ENCODE data around the gene ARHGEF4. TPM values are rescaled to one million over a fixed set of nuclear protein-coding genes. Genes with fewer than 3 reads are reported as not detected.

Gene ARHGEF4
- total RNA-seq, 1 donor from 2014 or later, result 4.8 TPM

DNA sequence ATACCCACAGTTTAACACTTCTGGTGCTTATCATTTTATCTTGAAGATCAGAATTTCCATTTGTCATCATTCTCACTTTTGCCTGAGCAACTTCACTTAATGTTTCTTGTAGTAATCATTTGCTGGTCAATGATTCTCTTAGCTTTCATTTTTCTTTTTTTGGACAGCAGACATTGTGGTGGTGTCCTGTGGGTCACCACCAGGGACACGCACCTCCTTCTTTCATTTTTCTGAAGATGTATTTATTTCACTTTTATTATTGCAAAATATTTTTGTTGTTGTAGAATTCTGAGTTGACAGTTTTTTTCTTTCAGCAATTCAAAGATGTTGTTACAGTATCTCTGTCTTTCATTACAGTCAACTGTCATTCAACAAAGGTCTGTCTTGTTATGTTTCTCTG lies 172.3 kb downstream of the ARHGEF4 start:
- Mint-ChIP-seq H3K27ac (ENCODE audit: unreplicated experiment) (no peak overlapping the region), H3K36me3 (ENCODE audit: low read depth, unreplicated experiment) (no peaks in the 10 kb centered on the region), H3K4me1 (ENCODE audit: low read depth, unreplicated experiment) (peaks cover 13% of the 10 kb centered on the region), H3K9me3 (ENCODE audit: unreplicated experiment) (no peaks in the 10 kb centered on the region), H3K4me3 (ENCODE audit: unreplicated experiment) (no peak overlapping the region), H3K27me3 (ENCODE audit: low read depth, unreplicated experiment) (peaks cover 23% of the 10 kb centered on the region)
- Histone ChIP-seq H4K20me1 (ENCODE audit: insufficient read depth, low read length) (no peaks in the 10 kb centered on the region), H3K36me3 (ENCODE audit: insufficient read depth, low read length) (no peaks in the 10 kb centered on the region), H3K27ac (ENCODE audit: low read depth, low read length) (no peak overlapping the region), H3K4me1 (ENCODE audit: insufficient read depth, low read length) (no peaks in the 10 kb centered on the region), H3K79me2 (ENCODE audit: insufficient read depth, low read length) (no peaks in the 10 kb centered on the region), H3K9me3 (ENCODE audit: insufficient read depth, low read depth, low read length) (no peaks in the 10 kb centered on the region), H2AFZ (ENCODE audit: low read depth, low read length) (no peak overlapping the region), H3K4me2 (ENCODE audit: low read length) (no peak overlapping the region), H3K27me3 (ENCODE audit: insufficient read depth, low read length) (no peaks in the 10 kb centered on the region), H3K4me3 (ENCODE audit: insufficient read depth, low read depth, low read length) (no peak overlapping the region), H3K9ac (ENCODE audit: low read length) (no peak overlapping the region)
- TF ChIP-seq, protein P1, sequence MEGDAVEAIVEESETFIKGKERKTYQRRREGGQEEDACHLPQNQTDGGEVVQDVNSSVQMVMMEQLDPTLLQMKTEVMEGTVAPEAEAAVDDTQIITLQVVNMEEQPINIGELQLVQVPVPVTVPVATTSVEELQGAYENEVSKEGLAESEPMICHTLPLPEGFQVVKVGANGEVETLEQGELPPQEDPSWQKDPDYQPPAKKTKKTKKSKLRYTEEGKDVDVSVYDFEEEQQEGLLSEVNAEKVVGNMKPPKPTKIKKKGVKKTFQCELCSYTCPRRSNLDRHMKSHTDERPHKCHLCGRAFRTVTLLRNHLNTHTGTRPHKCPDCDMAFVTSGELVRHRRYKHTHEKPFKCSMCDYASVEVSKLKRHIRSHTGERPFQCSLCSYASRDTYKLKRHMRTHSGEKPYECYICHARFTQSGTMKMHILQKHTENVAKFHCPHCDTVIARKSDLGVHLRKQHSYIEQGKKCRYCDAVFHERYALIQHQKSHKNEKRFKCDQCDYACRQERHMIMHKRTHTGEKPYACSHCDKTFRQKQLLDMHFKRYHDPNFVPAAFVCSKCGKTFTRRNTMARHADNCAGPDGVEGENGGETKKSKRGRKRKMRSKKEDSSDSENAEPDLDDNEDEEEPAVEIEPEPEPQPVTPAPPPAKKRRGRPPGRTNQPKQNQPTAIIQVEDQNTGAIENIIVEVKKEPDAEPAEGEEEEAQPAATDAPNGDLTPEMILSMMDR (IDR thresholded peaks at IDR 0.05; ENCODE audit: insufficient read depth, low read depth, low read length), result no peak
- TF ChIP-seq EZH2 (IDR thresholded peaks at IDR 0.05; ENCODE audit: insufficient read depth, low read length), result no peak
- no peak for FAIRE-seq
- DNase-seq (ENCODE audit: low read depth), result no peak

DNA sequence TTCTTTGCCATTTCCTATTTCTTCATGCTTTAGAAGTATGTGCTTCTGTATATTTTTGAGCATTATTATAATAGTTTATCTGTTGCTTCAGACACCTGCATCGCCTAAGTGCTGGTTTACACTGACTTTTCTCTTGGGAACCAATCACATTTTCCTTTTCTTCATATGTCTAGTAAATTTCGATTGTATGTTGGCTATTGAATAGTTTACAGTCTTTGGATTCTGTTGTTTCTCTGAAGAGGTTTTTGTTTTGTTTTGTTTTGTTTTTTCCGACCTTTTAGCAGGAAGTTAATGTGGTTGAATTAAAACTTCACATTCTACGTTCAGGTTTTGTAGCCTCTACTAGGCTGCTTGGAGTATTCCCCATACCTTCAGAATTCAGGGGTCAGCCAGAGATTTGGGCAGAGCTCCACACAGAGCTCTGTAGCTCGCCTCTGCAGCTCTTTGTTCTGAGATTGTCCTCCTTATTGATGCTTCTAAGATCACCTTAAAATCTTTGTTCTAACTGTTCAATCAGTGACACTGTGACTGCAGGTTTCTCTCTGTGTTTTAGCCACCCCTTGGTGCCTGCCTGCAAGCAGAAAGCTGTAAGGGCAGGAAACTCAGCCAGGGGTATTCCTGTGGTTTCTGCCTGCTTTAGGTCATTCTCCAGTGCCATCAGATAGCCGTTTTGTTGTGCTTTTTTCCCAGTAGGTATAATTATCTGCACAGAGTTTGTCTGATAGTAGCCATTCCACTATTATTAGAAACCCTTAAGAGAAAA lies 173.2 kb downstream of the ARHGEF4 start:
- no peak for DNase-seq (ENCODE audit: low read depth)

More for the DNA sequence above, 173.2 kb downstream of the ARHGEF4 start:
- no peak for FAIRE-seq
- TF ChIP-seq, protein P1 (IDR thresholded peaks at IDR 0.05; ENCODE audit: insufficient read depth, low read depth, low read length), result no peak
- no peak for TF ChIP-seq EZH2 (IDR thresholded peaks at IDR 0.05; ENCODE audit: insufficient read depth, low read length)
- no peak overlapping the region for H3K9ac ChIP-seq (ENCODE audit: low read length)
- Mint-ChIP-seq H3K27ac (ENCODE audit: unreplicated experiment) (no peak overlapping the region), H3K4me1 (ENCODE audit: low read depth, unreplicated experiment) (peaks cover 13% of the 10 kb centered on the region), H3K36me3 (ENCODE audit: low read depth, unreplicated experiment) (no peaks in the 10 kb centered on the region), H3K27me3 (ENCODE audit: low read depth, unreplicated experiment) (peaks cover 24% of the 10 kb centered on the region), H3K4me3 (ENCODE audit: unreplicated experiment) (no peak overlapping the region), H3K9me3 (ENCODE audit: unreplicated experiment) (no peaks in the 10 kb centered on the region)
- no peak overlapping the region for H2AFZ ChIP-seq (ENCODE audit: low read depth, low read length)
- no peaks in the 10 kb centered on the region for H3K27me3 ChIP-seq (ENCODE audit: insufficient read depth, low read length)
- no peaks in the 10 kb centered on the region for H3K4me1 ChIP-seq (ENCODE audit: insufficient read depth, low read length)
- no peaks in the 10 kb centered on the region for H4K20me1 ChIP-seq (ENCODE audit: insufficient read depth, low read length)
- no peak overlapping the region for H3K4me2 ChIP-seq (ENCODE audit: low read length)
- H3K4me3 ChIP-seq (ENCODE audit: insufficient read depth, low read depth, low read length), result no peak overlapping the region
- no peaks in the 10 kb centered on the region for H3K9me3 ChIP-seq (ENCODE audit: insufficient read depth, low read depth, low read length)
- H3K27ac ChIP-seq (ENCODE audit: low read depth, low read length), result no peak overlapping the region
- no peaks in the 10 kb centered on the region for H3K36me3 ChIP-seq (ENCODE audit: insufficient read depth, low read length)
- H3K79me2 ChIP-seq (ENCODE audit: insufficient read depth, low read length), result no peaks in the 10 kb centered on the region

Measured in astrocyte (in vitro differentiated cells and primary cell).